Suprapubic skin (tissue), 3 donors: ENCODE measurements around the gene TRIM9.

ENCODE experiments used
- CTCF ChIP-seq, 2 donors: fragments of 200-600 bp in 1 of 2; fragments of 450-650 bp in 1 of 2; sonication (generic) in 1 of 2; IDR thresholded peaks; one replicate each; pipeline ENCODE4 v1.5.1; 2016 to 2019; ENCODE audit warnings: antibody characterized with exemption in 2 of 2, mild to moderate bottlenecking in 1 of 2, moderate library complexity in 1 of 2
- POLR2A ChIP-seq, 2 donors: fragments of 450-650 bp; IDR thresholded peaks; one replicate each; pipeline ENCODE4 v1.6.1; 2017; ENCODE audit warnings: antibody characterized with exemption in 2 of 2, mild to moderate bottlenecking in 2 of 2, moderate library complexity in 2 of 2

DNA sequence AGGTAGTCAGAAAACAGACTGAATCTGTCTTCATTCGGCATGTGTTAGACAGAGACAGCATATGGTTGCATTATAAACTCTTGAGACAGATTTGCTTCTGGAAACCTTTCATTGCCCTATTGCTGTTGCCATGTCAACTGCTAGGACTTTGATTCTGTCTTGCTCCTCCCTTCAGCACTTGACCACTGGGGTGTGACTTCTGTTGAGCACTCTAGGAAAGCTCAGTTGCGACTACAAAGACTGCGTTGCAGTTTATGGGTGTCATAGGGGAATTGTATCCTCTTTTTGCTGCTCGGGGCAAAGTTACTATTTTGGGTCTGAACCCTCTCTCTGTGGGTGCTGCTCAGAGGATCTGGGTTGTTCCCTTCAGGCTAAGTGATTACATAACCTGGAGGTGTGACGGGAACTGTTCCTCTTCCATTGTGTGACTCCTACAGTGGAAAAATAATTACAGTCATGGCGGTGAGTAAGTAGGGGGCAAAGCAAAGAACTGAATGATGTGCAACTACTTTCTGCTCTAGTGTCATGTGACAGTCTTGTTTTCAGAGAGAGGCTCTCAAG is 44.3 kb upstream of the TRIM9 start:
- TF ChIP-seq CTCF (IDR thresholded peaks at IDR 0.05) (no peak), POLR2A (IDR thresholded peaks at IDR 0.05) (no peak)
